Measurements from ENCODE around the gene CLDN16.
A peak's percentile ranks its signal among the peaks of the same experiment; 100 is the strongest.

Gene CLDN16

GRCh38 chr3:190387578-190388213 is at the start of gene CLDN16:
Gene CLDN16, plus strand, starts transcription at chr3:190388163. Its CDS starts 167 bp downstream, at chr3:190388330.
- DNase-seq: no peak

- DNase-seq: no peak
Measured at GRCh38 chr3:190338717-190339116, 49.2 kb upstream of the CLDN16 start.

- no peak for DNase-seq
Measured at GRCh38 chr3:190339130-190339529, 48.8 kb upstream of the CLDN16 start.

GRCh38 chr3:190340071-190340470 is 47.9 kb upstream of the CLDN16 start:
- DNase-seq: no peak

- DNase-seq: no peak
Measured at GRCh38 chr3:190345027-190345821, 42.7 kb upstream of the CLDN16 start.

GRCh38 chr3:190345878-190346277 is 42.1 kb upstream of the CLDN16 start:
- no peak for DNase-seq

GRCh38 chr3:190346541-190346940 is 41.4 kb upstream of the CLDN16 start:
- no peak for DNase-seq

- no peak for DNase-seq
Measured at GRCh38 chr3:190352861-190353457, 35.0 kb upstream of the CLDN16 start.

- no peak for DNase-seq
Measured at GRCh38 chr3:190356246-190356645, 31.7 kb upstream of the CLDN16 start.

- no peak for DNase-seq
Measured at GRCh38 chr3:190357468-190357867, 30.5 kb upstream of the CLDN16 start.

GRCh38 chr3:190359813-190360212 is 28.1 kb upstream of the CLDN16 start:
- DNase-seq: no peak

- DNase-seq: no peak
Measured at GRCh38 chr3:190360228-190360627, 27.7 kb upstream of the CLDN16 start.

GRCh38 chr3:190361791-190362190 is 26.2 kb upstream of the CLDN16 start:
- no peak for DNase-seq

- DNase-seq: no peak
Measured at GRCh38 chr3:190362258-190362657, 25.7 kb upstream of the CLDN16 start.

GRCh38 chr3:190366133-190366532 is 21.8 kb upstream of the CLDN16 start:
- DNase-seq: no peak

GRCh38 chr3:190368881-190369280 is 19.1 kb upstream of the CLDN16 start:
- no peak for DNase-seq

- no peak for DNase-seq
Measured at GRCh38 chr3:190369668-190370295, 18.2 kb upstream of the CLDN16 start.

GRCh38 chr3:190370369-190370768 is 17.6 kb upstream of the CLDN16 start:
- DNase-seq: no peak

GRCh38 chr3:190371152-190371551 is 16.8 kb upstream of the CLDN16 start:
- no peak for DNase-seq

GRCh38 chr3:190375246-190375645 is 12.7 kb upstream of the CLDN16 start:
- no peak for DNase-seq

GRCh38 chr3:190375671-190376070 is 12.3 kb upstream of the CLDN16 start:
- DNase-seq: no peak

- peak; percentile 26 for DNase-seq
Measured at GRCh38 chr3:190378240-190378891, 9.6 kb upstream of the CLDN16 start.

GRCh38 chr3:190380184-190380583 is 7.8 kb upstream of the CLDN16 start:
- DNase-seq: no peak
